ENCODE data around the gene AFAP1L2. TPM values are rescaled to one million over a fixed set of nuclear protein-coding genes. Genes with fewer than 3 reads are reported as not detected.

AFAP1L2 gene
- total and polyA plus RNA-seq, 9 of the 15 experiments (the other 6 are each of a cell fraction or from before 2014, with no cell fraction given) = 0.07 TPM; not detected in 8

DNA sequence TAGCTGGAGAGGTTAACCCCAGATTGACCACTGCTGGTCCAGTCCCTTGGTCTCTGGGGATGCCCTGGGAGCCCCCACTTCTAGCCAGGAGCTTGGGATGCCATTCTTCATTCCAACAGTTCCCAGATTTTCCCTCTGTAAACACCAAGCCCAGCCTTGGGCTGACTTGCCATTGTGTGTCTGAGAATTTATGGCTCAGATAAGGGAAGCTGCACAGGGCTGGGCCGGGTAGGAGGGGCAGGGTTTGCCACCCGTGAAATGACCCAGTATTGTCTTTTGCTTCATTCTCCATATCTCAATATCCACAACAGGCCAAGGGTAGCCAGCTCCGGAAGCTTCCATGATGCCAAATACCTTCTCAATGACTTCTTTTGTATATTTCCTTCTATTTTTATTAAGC is 32.1 kb downstream of the AFAP1L2 start:
- H3K27me3 ChIP-seq (ENCODE audit: control insufficient read depth in 2 of 2, insufficient read depth in 2 of 2, low read length in 2 of 2) = peaks cover 0 to 5% of the 10 kb centered on the region in 2 experiments; a peak in 1 of 5 replicates
- FAIRE-seq = no peak
- no peaks in the 10 kb centered on the region for H3K9me1 ChIP-seq (ENCODE audit: control insufficient read depth, insufficient read depth, low read length)
- no peaks in the 10 kb centered on the region for H3K79me2 ChIP-seq (ENCODE audit: control insufficient read depth, insufficient read depth, low read length)
- H3K4me3 ChIP-seq = no peak overlapping the region
- in situ Hi-C loops (cut with MboI) (no loop called here), intact Hi-C loops (cut with micrococcal nuclease) (no loop called here)
- 0 out of 5 replicates have a peak, but pooled peaks cover 0 to 6% of the 10 kb centered on the region in 2 experiments for H3K4me1 ChIP-seq (replicated peaks in 1 of 2; ENCODE audit: control insufficient read depth in 2 of 2, insufficient read depth in 2 of 2, low read length in 2 of 2)
- no peak for TF ChIP-seq SMARCE1 (IDR thresholded peaks at IDR 0.05)
- no peak for TF ChIP-seq ZNF184 (CRISPR knock-in tag; IDR thresholded peaks at IDR 0.05)
- no peak for TF ChIP-seq MYBL2 (IDR thresholded peaks at IDR 0.05; ENCODE audit: low read depth)
- TF ChIP-seq MYBL2 (CRISPR knock-in tag; IDR thresholded peaks at IDR 0.05; ENCODE audit: borderline replicate concordance) = no peak
- TF ChIP-seq MAX (CRISPR knock-in tag; IDR thresholded peaks at IDR 0.05) = no peak
- no peak for TF ChIP-seq TCF7 (IDR thresholded peaks at IDR 0.05; ENCODE audit: borderline replicate concordance)
- no peak for TF ChIP-seq ZNF444 (CRISPR knock-in tag; IDR thresholded peaks at IDR 0.05)
- no peak for TF ChIP-seq PHF20 (IDR thresholded peaks at IDR 0.05; ENCODE audit: partially characterized antibody)
- no peak for TF ChIP-seq KHSRP (IDR thresholded peaks at IDR 0.05)
- no peak for TF ChIP-seq RBM22 (IDR thresholded peaks at IDR 0.05; ENCODE audit: low read depth, low read length, poor library complexity, severe bottlenecking)
- no peak for TF ChIP-seq MTA3 (IDR thresholded peaks at IDR 0.05; ENCODE audit: borderline replicate concordance)
- no peak for TF ChIP-seq ZNF830 (CRISPR knock-in tag; IDR thresholded peaks at IDR 0.05)
- TF ChIP-seq NR2C2 (CRISPR knock-in tag; IDR thresholded peaks at IDR 0.05) = no peak
- TF ChIP-seq NR2C2 (tag; IDR thresholded peaks at IDR 0.05) = no peak
- no peak for TF ChIP-seq CTCF (IDR thresholded peaks at IDR 0.05 in 2 of 3, conservative IDR thresholded peaks at IDR 0.05 in 1 of 3; ENCODE audit: insufficient read depth in 2 of 3, low read depth in 1 of 3, low read length in 3 of 3)
- TF ChIP-seq KDM1A (IDR thresholded peaks at IDR 0.05) = no peak
- no peak for TF ChIP-seq CHAMP1 (IDR thresholded peaks at IDR 0.05)
- no peak for TF ChIP-seq L3MBTL2 (IDR thresholded peaks at IDR 0.05)
- no peak for TF ChIP-seq ADNP (tag; IDR thresholded peaks at IDR 0.05)
- DNase-seq (ENCODE audit: extremely low read depth in 1 of 4, low spot score in 3 of 4) = no peak
- ChIA-PET POLR2A (no interaction called here), CTCF (ENCODE audit: low intra/inter-chr PET ratio) (no interaction called here)
- H3K27ac ChIP-seq (ENCODE audit: extremely low read depth, low read depth, low read length) = no peak overlapping the region
- H3K36me3 ChIP-seq (ENCODE audit: control insufficient read depth, insufficient read depth, low read length) = no peaks in the 10 kb centered on the region
- no peaks in the 10 kb centered on the region for H4K20me1 ChIP-seq (replicated peaks; ENCODE audit: control insufficient read depth, insufficient read depth, low read length)
- no peaks in the 10 kb centered on the region for H3K9me3 ChIP-seq (replicated peaks; ENCODE audit: control insufficient read depth, insufficient read depth, low read depth, low read length)
- BruUV-seq (replicated peaks) = no TSS peak
- H3K4me2 ChIP-seq (ENCODE audit: insufficient read depth, low read length) = no peak overlapping the region
- H2AFZ ChIP-seq (ENCODE audit: low read depth, low read length) = no peak overlapping the region
- 2% methylated on average over 3 of the region's 3 CpGs for WGBS (ENCODE audit: insufficient coverage, low coverage, missing lambda C conversion rate)
- no peak overlapping the region for H3K9ac ChIP-seq (ENCODE audit: insufficient read depth in 1 of 2, low read depth in 2 of 2, low read length in 2 of 2)
- ATAC-seq = no peak

All from K562 (cell line).